Stimulated activated CD4-positive, alpha-beta T cell treated with anti-CD3 and anti-CD28 coated beads, Interleukin-2, amount 100 ng/mL, for 48 hours (primary cell): ENCODE measurements around the gene BAD.

ENCODE experiments used
- DNase-seq, 2 donors: peaks; one replicate each; pipeline ENCODE4 v3.0.0-alpha.2; 2020

Gene BAD

DNA sequence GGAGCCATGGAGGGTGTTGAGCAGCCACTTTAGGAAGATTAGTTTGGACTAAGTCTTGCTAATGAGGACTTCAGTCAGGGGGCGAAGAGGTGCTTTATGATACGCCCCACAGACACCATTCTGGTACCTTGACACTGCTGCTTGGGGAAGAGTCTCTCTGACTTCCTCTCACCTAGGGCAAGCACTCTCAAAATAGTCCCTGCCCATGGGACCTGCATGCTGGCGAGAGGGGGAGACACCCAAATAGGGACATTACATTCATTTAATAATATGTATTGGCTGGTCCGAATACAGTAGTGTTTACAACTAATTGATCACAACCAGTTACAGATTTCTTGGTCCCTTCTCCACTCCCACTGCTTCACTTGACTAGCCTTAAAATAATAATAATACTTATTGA, 11.3 kb upstream of the BAD start:
- no peak for DNase-seq

DNA sequence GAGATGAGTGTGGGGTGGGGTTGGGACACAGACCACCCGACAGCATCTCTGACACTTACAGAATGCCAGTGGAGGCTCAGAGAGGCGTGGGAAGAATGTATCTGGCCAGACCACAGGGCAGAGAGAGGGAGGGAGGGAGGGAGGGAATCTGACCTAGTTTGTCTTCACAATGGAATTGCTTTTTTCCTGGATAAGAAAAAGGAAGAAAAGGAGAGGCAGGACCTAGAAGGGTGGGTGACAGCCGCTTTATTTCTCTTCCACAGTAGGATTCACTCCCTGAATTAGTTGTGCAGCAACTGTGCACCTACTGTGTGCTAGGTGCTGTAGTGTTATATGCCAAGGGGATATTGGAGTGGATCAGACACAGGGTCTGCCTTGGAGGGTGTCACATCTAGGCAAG, 10.3 kb upstream of the BAD start:
- DNase-seq, result no peak

GRCh38 chr11:64292460-64293254, 8.2 kb upstream of the BAD start:
- DNase-seq, result no peak

DNA sequence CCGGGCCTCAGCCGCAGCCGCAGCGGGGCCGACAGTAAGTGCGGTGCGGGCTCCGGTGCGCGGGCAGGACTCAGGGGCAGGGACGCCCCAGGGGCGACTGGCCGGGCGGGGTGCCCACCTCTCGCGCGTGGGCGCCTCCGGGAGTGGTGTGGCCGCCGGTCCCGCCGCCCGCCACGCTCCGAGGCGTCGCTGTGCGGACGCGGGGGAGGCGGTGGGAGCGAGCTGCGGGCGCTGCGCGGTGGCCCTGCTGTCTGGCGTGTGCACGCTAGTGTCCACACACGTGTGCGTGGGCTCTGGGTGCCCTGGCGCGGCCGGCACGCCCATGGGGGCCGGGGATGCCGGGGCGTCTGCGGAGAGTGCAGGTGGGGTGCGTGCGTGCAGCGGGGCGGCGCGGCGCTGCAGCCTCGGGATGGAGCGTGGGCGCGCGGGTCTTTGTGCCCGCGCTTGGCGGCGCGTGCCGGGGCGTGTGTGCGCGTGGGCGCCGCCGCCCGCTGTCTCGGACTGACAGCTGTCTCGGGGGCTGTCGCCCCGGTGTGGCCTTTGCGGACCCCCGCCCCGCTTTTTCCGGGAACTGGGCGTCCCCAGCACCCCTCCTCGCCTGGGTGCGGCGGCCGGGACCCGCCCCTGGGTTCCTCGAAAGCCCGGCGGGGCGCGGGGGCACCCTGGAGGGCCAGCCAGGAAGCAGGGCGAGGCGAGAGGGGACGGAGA, 7.4 kb upstream of the BAD start:
- DNase-seq, result no peak

GRCh38 chr11:64291262-64291751, 6.8 kb upstream of the BAD start, which contains the start of gene KCNK4:
Gene KCNK4, plus strand, starts transcription at chr11:64291302. Its CDS starts 1,717 bp downstream, at chr11:64293019.
- DNase-seq, result no peak

DNA sequence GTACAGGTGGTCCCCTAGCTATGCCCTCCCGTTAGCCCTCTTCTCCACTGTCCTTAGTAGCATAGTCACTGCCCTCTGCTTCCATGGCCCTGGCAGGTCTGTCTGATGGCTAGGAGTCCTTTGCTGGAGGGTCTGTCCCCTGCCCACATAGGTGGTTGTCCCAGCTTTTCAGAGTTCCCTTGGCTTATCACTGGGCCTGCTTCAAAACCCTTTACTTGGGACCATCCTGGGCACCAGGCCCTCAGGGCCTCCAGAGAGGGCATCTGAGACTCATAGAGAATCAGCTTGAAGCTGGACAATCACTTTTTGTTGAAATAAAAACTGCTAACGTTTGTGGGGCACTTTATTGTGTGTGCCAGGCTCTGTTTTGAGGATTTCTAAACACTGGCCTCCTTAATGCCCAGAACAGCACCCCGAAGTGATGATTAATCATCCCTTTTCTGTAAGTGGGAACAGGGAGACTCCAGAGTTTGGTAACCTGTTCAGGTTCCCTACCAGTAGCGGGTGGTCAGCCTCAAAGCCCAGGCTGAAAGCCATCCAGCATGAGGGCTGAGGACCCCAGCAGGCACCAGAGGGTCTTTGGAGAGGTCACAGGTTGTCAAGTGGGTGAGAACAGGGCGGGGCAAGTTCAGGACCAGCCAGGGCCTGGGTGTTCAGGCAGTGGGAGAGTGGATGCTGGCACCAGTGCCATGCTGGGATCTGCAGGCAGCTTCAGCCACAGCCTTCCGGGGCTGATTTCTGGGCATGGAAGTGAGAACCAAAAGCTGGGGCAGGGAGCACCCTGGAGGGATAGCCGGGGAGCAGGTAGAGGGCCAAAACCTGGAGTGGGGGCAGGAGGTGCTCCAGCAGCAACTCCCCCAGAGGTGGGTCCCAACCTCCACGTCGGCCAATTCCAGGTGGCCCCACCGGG, 6.1 kb upstream of the BAD start:
- DNase-seq, result no peak

GRCh38 chr11:64289002-64289564, 4.6 kb upstream of the BAD start:
- DNase-seq, result no peak

DNA sequence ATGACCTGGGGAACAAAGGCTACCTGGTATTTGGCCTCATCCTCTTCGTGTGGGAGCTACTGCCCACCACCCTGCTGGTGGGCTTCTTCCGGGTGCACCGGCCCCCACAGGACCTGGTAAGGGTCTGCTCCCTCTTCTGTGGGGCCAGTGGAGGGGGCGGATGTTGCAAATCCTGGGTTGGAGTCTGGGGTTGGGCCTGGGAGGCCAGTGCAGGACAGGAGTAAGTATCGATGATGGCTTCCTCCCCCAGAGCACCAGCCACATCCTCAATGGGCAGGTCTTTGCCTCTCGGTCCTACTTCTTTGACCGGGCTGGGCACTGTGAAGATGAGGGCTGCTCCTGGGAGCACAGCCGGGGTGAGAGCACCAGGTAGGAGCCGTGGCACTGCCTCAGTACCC, 3.9 kb upstream of the BAD start:
- no peak for DNase-seq

GRCh38 chr11:64287676-64288352, 3.3 kb upstream of the BAD start:
- DNase-seq, result no peak

DNA sequence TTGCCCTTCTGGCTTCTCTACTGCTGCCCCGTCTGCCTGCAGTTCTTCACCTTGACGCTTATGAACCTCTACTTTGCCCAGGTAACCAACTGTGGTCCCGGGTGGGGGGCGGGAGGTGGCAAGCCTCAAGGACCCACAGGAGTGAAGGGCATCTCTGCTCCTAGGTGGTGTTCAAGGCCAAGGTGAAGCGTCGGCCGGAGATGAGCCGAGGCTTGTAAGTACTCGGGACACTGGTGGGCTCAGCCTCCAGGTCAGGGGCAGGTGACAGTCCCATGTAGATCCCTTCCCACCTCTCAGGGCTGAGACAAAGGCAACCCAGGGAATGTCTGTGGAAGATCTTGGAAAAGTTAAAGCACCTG, 2.3 kb upstream of the BAD start:
- DNase-seq, result no peak

DNA sequence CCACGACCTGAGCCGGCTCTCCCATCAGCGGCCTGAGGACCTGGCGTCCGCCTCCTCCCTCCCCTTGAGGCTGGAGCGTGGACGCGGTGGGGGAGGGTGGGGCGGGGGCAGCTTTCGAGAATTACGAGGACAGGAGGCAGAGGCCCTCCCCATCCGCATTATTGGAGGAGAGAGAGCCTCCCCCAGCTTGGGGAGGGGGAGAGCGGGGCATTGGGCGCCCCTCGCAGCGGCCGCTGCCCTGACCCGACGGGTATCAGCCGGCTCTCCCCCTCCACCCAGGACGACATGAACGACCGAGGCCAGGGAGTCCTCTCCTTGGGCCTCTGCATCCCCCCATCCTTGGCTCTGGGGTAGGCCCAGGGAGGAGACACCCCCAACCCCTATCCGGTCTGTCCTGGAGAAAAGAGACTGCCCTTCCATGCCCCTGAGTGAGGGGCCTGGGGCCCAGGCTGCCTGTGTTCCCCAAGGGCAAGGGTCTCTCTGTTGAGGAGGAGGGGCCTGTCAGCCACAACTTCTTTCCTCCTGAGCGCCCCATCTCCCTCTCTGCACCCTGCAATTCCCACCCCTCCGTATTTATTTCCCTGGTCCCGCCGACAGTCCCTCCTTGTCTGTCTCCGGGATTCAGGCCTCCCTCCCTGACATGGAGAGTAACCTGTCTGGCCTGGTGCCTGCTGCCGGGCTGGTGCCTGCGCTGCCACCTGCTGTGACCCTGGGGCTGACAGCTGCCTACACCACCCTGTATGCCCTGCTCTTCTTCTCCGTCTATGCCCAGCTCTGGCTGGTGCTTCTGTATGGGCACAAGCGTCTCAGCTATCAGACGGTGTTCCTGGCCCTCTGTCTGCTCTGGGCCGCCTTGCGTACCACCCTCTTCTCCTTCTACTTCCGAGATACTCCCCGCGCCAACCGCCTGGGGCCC, 1.7 kb upstream of the BAD start:
- DNase-seq, result no peak

DNA sequence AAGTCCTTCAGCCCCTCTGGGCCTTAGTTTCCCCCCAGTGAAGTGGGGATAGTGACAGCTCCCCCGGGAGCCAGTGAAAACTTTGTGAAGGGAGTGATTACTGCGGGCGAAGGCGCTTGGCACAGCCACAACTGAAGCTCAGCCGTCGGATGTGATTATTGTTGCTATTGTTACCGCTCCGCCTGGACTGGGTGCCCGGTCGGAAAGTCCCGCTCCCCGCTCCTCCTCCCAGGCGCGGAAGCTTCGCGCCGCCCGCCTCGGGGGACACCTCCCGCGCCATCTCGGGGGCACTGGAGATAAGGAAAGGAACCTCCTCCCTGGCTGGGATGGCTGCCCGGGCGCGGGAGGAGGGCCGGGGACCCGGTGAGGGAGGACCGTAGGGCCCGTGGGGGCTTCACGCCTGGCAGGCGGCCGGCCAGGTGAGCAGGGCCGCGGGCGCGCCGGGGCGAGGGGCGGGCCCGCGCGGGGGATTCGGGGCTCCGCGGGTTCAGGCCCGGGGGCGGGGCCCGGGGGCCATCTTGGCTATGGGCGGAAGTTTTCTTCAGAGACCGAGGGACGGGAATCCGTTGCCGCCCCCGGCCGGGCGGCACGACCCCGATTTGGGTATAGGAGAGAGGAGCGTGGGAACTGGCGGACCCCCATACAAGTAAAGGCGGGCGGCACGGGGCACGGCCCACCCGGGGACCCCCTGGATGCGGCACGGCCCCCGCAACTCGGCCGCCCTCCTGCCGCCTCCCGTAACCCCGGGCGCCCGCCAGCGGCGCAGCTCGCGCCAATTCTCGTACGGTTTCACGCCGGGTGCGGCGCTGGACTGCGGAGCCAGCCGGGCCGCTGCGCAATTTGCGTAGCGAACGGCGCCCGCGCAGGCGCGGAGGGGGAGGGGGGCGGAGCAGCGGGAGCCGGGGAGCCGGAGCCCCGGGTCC, 758 bp upstream of the BAD start, which contains the start of gene GPR137:
TSS of gene GPR137 (plus strand) at position 887 of the 923 bp plus-strand sequence. CDS start 677 bp downstream, outside the sequence.
- peak; percentile 93 to 98 for DNase-seq

DNA sequence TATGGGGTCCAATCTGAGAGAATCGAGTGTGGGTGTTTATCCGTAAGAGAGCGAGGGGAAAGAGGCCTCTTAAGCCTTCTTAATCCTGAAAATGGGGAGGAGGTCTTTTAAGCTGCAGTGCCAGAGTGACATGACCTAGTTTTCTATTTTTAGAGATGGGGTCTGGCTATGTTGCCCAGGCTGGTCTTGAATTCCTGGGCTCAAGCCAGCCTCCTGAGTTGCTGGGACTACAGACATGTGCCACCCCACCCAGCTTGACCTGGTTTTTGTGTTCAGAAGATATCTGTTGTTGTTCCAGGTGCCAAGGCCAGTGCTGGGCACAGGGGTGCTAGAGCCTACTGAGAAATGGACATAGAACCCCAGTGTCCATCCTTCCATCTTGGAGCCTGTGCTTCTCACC, 1.4 kb downstream of the BAD start:
- DNase-seq, result no peak

DNA sequence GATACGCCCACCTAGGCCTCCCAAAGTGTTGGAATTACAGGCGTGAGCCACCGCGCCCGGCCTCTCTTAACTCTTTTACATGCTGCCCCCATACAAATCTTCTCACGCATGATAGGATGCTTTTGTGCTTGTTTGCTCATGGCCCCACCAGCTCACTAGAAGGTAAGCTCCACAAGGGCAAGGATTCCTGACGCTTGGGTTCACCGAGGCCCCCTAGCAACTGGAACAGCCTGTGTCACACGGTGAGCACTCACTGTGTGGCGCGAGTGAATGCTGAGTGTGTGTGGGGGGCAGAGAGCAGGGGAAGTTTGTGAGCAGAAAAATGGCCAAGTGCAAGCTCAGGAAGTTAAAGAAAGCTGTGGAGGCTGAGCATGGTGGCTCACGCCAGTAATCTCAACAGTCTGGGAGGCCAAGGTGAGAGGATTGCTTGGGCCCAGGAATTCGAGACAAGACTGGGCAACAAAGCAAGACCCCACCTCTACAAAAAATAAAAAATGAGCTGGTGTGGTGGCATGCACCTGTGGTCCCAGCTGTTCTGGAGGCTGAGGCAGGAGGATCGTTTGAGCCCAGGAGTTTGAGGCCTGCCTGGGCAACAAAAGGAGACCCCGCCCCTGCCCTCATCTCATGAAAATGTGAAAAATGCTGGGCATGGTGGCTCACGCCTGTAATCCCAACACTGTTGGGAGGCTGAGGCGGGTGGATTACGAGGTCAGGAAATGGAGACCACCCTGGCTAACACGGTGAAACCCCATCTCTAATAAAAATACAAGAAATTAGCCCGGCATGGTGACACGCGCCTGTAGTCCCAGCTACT, 2.3 kb downstream of the BAD start:
- DNase-seq, result no peak

DNA sequence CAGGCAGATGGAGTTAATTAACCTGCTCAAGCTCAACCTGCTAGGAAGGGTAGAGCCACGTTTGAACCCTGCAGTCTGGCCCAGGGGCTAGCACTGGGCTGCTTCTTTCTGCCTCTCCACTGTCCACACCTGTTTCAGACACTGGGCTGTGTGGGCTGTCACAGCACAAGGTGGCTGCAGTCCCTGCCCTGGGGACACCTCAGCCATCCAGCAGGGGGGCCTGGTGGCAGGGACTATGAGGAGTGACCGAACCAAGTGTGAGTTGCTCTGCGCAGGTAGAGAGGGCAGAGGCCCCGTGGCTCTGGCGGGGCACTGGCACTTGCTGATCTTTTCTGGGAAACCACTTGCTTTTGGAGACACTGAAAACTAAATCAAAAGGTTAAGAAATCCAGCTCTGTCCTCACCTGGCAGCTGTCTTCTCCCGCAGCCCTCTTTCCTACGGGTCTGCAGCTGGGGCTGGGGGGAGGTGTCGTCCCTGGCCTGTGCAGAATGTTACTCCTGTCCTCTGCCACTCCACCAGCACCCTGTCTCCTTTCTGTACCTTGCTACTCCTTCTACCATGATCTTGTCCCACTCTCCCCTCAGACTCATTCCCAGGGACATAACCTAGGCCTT, 5.8 kb downstream of the BAD start:
- DNase-seq, result no peak

DNA sequence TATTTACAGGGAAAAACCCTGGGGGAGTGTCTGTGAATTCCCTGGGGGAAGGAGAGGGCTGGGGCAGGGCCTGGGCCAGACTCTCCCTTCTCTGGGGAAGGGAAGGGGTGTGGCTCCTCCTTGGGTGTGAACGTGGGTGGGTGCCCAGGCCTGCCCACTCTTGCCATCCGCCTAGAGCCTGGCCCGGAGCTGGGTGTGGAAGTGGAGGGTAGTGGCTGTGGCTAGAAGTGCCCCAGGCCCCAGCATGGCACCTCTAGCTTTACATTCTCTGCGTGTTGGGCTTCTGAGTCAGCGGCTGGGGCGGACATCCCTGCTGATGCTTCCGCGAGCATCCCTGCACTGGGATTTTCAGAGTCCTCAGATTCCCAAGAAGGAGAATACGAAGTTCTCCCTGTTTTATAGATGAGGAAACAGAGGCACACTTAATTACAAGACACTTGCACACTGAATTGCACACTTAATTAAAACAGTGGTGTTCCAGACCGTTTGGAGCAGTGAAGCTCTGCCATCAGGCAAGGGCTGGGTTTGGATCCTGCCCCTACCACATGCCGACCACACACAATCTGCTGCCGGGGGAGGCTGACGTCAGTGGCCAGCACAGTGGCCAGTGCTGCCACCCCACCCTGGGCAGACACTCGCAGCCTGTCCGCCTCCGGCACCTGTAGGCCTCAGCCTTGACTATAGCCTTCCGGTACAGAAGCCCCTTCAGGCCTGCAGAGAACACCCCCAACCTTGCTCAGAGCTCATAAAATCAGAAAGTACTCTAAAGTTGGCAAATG, 7.6 kb downstream of the BAD start:
- DNase-seq, result no peak

DNA sequence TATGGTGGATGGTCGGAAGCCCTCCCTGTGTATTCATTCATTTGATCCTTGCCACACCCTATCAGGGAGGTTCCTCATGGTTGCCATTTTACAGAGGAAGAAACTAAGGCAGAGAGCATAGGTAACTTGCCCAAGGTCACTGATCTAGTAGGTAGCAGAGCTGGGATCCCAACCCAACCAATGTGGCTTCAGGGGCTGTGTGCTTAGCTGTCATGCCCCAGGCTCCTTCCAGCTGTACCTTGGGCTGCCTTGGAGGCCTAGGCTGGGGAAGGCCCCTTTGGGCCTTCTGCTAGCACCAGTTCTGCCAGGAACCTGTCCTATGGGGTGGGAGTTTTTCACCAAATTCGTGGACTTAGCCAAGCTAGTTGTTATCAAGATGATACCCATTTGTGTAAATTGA, 8.6 kb downstream of the BAD start:
- DNase-seq, result no peak
